GM12801 (cell line): ENCODE results near the gene CST7.

ENCODE experiments used
- CTCF ChIP-seq: IDR thresholded peaks from one replicate; pipeline ENCODE4 v1.5.1; 2011; ENCODE audit warnings: control low read depth; ENCODE audit not compliant: insufficient read length; ENCODE audit errors: extremely low read depth

Gene CST7

DNA sequence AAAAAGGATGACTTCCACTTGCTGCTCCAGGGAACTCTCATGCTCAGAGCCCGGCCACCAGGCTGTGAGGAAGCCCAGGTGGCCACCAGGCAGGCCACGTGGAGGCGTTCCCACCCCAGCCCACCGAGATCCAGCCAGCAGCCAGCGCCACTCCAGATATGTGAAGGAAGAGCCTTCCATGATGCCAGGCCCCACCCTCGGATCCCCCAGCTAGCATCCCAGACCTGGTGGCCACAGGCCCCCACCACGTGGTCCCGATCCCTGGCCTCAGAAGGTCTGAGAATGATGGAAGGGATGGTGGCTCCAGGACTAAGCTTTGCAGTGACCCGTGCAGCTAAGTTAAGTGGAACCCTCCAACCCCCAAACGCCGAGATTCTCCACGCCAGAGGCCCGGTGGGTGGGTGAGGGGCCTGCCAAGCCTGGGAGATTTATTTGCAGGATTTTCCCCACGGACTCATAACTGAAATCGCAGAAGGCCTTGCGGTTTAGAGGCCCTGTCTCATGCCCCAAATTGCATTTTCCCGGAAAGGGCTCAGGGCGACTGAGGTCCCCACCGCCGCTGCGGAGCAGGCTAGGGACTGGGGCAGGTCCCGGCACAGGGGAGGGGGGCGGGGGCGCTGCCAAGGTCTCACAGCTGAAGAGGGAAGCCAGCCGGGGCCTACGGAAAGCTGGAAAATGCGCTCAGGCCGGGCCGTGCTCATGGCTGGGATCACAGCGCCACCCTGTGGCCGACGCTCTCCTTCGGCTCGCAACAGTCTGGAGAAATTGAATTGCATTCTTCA is 31.1 kb upstream of the CST7 start:
- no peak for TF ChIP-seq CTCF

DNA sequence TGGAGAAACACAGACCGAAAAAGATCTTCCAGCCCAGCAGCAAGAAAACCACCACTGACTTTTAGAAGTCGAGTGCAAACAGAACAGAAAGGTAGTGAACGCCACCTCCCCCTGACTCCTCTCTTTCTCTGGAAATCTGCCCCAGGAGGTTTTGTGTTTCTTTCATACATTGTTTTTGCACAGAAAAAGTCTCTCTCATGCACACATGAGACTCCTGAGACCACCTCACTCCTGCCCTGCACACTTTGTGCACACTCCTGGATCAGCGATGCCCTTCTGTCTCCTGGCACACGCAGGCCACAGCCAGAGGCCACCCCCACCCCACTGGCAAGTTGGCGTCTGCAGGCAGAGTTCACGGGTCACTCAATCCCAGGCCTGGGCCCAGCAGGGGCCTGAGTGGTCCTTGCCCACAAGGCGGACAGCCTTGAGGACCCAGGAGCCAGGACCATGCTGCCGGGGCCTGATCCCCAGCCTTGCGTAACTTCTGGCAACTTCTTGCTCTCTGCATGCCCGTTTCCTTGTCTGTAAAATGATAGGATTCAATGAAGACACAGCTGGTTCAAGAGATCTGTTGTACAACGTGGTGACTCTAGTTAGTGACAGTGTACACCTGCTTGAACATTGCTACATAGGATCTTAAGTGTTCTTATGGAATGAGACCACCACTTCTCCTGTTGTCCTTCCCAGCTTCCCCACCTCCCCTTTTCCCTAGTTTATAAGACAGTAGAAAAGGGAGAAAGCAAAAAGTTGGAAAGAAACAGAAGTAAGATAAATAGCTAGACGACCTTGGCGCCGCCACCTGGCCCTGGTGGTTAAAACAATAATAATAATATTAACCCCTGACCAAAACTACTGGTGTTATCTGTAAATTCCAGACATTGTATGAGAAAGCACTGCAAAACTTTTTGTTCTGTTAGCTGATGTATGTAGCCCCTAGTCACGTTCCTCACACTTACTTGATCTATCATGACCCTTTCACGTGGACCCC is 30.2 kb upstream of the CST7 start:
- no peak for TF ChIP-seq CTCF

DNA sequence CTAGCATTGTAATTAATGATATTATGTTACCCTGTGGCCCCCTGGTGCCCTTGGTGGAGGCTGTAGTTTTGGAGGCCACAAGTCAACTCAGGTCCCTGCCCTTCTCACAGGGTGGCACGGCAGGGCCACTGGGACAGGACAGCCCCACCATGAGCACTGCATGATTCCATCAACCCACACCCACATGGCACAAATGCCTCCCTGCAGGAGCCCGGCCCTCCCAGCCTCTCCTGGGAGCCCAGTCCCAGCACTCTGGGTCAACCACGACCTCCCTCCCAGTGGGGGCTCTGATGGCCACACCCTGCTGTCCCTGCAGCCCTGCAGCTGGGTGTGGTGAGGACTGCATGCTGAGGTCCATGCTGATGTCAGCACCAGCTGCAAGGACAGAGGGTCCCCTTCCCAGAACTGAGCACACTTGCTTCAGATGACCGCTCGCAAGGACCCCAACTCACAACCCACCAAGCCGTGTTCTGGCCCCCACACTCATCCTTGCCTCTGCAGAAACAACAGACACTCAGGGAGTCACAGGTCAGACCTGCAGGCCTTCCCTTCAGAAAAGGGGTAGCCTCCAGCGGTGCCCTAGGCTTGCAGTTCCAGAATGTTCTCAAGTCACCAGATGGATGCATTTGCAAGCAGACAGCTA is 15.7 kb upstream of the CST7 start:
- no peak for TF ChIP-seq CTCF

DNA sequence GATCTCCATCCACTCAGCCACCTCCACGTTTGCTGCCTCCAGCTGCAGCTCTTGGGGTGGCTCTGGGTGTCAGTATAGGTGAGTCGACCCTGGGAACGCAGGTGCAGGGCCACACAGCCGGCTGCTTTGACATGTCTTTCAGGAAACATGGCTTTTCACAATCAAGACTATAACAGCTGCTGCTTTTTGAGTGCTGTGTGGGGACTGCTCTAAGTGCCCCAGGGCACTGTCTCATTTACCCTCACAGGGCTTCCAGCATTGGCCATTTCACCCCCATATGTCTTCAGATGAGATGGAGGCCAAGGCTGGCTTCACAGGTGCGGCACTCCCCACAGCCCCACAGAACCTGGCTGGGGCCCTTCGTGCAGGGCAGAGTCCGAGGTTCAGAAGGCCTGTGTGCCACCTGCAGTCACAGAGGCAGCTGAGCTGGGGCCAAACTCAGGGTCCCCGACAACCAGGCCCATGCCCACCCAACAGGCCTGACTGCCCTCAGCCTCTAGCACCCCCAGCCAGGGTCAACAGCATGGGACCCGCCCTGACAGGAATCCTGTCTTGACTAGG is 14.9 kb upstream of the CST7 start:
- TF ChIP-seq CTCF: no peak

DNA sequence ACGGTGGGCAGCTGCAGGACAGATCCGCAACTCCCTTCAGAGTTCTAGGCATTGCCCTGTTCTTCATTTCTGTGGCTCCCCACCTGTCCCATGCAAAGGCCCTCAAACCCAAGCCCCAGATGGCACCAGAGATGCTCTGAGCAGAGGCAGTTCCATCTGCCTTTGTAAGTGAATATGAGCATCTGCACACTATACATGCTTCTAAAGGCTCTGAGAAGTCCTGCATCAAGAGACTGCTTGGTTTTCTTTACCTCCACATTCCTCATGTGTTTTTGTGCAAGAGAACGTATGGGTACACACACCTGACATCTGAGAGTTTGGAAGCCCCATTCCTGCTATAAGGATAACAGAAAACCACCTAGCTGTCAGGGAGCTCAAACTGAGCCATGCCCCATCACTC is 14.4 kb upstream of the CST7 start:
- no peak for TF ChIP-seq CTCF

DNA sequence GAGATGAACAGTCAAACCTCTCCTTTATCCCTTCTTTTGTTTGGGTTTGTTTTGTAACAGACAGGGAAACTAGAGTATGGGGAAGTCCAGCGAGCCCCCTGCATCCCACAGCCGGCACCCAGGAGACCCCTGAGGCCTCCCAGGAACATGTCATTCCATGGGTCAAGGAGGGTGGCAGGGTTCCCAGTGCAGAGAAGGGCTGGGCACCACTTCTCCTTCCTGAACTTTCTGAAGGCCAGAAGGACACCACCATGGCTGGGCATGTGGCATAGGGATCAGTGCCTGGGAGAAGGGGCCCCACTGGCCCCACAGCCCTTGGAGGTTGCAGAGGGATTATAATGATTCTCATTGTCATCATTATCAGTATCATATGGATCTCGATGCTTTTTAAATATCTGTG is 13.9 kb upstream of the CST7 start:
- TF ChIP-seq CTCF: no peak
